ENCODE measurements around the gene SNAP47.

Gene SNAP47

DNA sequence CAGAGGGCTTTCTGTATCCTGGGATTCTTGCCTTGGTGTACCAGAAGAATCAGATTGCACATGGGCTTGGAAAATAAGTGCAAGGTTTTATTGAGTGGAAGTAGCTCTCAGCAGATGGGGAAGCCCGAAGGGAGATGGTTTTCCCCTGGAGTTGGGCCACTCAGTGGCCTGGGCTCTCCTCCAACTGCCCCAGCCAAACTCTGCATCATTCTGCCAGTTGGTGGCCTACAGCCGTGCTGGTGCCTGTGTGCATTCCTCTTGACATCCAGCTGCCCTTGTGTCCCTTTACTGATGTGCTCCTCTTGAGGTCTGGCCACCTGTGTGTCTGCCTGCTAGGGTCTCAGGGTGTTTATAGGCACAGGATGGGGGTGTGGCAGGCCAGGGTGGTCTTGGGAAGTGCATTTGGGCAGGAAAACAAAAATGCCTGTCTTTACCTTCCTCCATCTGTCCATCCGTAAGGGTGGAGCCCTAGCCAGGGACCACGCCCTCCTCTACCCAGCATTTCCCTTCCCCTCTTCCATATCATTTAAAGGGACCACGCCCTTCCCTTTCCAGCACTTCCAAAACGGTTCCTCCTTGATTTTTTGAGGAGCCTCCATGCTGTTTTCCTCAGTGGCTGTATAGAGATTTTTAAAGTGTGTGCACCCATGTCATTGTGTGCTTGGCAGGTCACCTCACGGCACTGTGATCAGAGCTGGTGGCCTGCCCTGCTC is 18.9 kb downstream of the SNAP47 start:
- DNase-seq, result no peak

DNA sequence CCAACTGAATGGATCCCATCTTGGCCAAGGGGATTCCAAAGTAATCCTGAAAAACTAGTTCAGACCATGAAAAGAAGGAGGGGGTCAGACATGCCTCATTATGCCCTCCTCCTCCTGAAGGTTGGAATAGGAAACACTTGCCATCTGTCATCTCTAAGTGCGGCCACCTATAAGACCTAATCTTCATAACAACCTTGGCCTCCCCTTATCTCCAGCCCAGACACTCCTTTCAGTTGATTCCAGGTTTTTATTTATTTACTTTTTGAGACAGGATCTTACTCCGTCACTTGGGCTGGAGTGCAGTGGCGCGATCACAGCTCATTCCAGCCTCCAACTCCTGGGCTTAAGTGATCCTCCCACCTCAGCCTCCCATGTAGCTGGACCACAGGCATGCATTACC is 19.7 kb downstream of the SNAP47 start:
- no peak for DNase-seq

DNA sequence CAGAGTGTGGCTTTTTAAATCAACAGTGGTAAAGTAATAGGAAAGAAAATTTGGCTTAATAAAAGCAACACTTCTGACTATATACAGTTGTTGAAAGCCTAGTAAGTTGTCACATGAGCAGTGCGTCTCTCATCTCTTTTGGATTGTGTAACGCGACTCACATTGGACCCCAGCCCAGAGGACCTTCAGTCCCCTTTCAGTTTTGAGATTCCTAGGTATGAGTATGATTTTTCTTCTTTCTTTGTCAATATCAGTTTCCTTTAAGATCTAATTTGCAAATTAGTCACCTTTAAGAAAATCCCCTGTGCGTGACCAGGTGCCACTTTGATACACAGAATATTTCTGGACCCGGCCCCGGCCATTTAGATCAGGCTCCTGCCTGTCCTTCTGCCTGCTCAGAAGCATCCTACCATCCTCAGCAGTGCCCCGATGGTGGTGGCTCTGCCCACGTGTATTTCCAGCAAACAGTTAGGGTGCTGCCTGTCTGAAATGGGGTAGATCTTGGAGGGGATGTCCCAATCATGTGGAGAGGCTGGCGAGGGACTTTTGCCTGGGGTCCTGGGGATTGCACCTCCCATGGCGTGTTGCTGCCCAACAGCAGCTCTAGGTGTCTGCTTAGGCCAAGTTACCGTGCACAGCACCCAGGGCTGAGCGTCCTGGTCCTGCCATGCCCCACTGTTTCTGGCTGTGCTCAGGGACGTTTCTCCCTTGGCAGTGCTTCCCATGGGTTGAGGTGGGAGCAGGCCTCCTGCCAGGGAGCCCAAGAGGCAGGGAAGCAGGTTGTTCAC is 21.1 kb downstream of the SNAP47 start:
- no peak for DNase-seq

DNA sequence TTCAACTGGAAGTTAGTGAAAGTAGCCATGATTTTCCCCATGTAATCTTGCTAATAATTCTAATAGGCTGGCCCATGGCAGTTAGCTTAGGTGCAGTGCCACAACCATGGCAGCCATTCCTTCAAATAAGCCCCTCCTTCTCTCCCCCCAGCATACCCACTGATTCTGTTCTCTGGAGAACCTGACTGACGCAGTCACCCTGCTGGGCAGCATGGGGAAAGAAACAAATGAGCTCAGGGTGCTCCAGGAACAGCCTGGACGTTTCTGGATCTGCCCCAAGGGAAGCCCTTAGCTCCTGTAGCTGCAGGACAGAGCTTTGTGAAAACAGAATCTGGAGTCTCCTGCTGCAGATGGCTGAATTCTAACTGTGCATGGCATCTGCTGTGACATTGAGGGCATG is 22.5 kb downstream of the SNAP47 start:
- no peak for DNase-seq

DNA sequence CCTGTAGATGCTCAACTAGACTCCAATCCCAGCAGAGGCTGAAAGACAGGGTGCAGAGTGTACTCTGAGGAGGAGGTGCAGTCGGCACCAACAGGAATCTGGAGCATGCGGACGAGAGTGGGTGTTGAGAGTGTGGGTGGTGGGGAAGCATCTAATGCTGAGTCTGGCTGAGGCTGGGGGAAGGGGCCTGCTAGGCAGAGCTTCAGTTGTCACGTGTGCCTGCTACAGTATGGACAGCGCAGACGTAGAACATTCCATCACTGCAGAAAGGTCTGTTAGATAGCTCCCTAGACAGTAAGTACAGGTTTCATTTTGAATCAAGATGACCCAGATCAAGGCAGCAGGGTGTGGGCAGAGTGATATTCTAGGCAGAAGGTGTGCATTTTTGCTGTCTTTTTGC is 23.1 kb downstream of the SNAP47 start:
- no peak for DNase-seq

DNA sequence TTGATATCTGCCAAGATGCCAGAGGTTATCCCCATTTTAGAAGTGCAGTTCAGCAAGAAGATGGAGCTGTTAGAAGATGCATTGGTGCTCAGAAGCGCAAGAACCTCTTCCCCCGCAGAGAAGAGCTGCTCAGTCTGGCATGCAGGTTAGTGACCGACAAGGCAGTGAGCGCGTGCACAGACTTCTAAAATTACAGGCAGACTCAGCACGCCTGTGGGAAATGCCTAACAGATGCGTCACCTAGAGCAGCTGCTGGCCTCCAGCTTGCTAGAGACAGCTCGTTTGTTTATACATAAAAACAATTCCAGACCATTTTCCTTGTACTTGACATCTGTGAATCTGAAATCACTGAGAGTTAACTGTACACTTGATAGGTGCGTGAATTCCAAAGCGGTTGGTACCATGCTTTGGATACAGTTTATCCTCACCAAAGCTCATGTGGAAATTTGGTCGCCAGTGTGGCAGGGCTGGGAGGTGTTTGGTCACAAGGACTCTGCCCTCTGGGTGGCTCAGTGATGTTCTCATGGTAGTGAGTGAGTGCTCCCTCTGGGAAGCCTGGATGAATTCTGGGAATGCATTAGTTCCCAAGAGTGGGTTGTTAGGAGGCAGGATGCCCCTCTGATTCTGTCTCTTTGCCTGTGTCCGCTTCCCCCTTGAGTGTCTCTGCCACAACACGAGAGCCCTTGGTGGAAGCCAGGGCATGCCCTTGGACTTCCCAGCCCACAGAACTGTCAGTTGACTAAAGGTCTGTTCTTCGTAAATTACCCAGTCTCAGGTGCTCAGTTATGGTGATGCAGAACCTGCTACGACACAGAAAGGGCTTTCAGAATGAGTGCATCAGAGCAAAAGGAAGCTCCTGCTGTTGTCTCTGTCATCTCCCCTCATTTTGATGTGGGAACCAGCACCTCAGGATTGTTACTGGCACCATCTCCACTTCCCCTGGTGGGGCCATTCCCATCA is 24.4 kb downstream of the SNAP47 start:
- DNase-seq, result no peak

DNA sequence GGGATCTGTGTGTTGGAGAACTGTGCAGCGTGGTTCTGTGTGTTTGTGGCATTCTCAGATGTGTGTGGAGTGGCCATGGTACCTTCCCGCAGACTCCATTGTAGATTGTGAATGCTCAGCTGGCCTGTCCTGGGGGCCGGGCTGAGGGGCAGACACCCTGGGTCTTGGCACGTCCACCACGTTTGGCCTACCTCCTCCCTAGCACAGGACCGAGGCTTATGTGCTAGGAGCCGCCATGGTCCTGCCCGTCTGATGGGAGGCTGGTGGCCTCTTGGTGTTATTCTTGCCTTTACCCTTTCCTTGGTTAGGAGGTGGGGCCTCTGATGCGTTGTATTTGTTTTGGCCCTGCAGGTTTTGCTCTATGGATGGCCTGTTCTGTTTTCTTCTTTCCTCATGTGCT is 25.1 kb downstream of the SNAP47 start:
- DNase-seq, result no peak

DNA sequence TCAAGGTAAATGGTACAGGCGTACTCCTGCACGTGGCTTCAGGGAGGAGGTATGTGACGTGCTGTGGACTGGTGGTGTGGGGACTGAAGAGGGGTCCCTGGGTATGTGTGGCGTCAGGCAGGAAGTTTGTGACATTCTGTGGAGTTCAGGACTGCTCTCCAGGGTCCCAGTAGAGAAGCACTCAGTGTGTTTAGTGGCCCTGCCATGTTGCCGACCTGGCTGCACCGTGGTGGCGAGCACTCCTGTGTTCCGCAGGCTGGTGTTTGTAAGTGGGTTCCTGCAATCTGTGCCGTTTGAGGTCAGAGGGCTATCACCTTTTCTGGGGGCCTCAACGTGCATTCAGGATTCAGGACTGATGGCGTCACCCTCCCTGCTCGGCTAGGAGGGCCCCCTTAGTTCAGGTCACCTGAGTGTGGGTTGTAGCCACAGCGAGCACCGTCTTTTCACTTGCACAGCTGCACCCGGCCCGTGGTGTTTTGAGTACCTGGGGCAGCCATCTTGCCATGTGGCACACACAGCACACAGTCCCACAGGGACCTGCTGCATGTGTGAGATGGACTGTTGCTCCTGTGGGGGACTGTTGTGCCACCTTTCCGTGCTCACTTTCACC is 26.5 kb downstream of the SNAP47 start:
- DNase-seq, result no peak

DNA sequence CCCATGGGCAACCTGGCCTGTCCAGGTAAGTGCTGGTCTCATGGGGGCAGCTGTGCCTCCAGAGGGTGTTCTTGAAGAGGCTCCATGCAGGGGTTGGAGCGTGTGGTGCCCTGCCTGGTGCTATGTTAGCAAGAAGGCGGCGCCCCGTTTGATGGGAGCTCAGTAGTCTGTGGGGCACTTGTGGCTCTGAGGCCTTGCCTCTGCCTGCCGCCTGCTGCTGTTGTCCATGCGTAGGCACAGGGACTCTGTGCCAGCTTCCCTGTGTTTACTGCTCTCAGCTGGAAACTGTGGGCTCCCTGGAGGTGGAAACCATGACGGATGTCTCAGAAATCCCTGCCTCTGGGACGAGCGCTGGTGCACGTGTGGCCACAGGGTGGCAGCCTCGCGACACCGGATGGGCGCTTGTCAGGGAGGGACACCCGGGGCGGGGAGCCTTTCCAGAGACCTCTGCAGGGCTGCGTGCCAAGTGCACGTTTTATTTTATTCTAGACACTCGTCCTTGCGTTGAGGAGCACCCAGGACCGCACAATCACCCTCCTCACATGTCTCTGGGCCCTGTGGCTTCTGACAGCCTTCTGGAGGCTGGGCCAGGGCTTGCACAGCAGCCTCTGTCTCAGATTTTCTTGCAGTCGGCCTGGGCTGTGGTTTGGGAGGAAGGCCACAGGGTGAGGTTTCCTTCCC is 27.1 kb downstream of the SNAP47 start:
- DNase-seq, result peak; percentile 83

DNA sequence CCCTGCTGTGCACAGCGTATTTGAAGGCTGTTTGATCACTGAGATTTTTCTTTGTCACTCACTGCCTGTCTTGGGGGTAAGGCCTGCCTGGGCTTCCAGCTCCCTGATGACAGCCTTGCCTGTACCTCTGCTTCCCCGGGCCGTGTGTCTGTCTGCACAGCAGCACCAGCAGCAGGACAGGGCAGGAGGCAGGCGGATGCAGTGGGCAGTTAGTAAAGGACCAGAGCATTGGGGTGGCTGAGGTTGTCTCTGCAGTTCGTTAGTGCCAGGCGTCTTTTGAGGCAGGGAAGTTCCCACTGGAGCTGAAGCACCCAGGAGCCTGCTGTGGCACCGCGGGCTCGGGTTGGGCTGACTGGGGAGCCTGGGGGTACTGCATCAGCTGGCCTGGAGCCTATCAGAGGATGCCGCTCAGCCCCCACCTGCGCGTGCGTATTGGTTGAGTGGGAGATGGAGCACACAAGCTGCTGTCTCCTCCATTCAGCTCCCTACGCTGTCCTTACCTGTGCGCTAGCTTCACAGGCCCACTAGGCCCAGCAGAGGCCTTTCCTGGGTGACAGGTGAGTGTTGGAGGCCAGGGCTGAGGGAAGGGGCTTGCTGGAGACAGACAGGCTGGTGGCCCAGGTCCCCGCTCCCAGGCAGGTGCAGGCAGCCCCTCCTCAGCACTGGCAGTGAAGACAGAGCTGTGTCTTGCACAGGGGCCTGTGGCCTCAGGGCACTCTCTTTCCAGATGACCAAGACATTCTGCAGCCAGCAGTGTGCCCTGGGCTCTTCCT is 28.2 kb downstream of the SNAP47 start:
- no peak for DNase-seq

DNA sequence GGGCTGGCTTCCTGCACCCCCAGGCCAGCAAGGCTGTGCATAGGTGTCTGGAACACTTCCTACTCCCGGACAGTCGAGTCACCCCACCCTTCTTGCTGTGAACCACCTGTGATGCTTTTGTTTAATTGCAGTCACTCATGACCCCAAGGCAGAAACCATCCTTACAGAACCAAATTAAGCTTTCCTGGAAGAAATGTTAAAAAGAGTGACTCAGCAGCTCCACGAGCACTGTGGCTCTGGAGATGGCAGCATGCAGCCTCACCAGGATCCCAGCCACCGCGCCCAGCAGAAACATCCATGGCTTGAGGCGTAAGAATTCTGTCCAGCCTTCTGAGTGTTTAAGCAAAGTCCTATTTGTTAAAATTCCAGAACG is 28.8 kb downstream of the SNAP47 start:
- DNase-seq, result no peak

DNA sequence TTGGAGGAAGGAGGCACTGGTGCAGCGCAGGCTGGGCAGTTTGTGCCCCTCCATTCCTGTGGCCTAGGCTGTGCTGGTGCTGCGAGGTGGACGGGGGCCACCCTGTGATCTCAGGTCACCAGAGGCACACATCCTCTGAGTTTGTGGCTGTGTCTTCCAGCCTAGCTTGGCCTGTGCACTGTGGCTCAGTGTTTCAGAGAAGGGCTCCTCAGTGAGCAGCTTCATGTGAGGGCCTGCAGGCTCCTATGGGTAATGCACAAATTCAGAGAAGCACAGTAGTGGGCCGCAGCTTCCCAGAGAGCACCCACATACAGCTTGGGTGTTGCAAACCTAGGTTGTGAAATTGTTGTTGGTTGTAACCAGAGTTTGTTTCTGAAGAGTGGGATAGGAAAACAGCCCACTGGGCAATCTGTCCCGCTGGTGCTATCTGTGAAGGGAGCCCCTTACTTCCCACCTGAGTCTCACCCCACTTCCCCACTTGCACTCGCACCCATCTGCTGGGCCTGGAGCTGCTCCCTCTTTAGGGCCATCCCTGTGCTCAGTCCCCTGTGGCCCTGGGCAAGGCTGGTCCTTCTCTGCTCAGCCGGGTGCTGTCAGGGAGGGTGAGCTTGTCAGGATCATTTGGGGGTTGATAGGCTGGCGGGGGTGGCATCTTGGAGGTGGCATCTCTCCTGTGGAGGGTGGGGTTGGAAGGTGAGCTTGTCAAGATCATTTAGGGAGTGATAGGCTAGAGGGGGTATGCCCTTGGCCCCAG is 30.2 kb downstream of the SNAP47 start:
- no peak for DNase-seq

DNA sequence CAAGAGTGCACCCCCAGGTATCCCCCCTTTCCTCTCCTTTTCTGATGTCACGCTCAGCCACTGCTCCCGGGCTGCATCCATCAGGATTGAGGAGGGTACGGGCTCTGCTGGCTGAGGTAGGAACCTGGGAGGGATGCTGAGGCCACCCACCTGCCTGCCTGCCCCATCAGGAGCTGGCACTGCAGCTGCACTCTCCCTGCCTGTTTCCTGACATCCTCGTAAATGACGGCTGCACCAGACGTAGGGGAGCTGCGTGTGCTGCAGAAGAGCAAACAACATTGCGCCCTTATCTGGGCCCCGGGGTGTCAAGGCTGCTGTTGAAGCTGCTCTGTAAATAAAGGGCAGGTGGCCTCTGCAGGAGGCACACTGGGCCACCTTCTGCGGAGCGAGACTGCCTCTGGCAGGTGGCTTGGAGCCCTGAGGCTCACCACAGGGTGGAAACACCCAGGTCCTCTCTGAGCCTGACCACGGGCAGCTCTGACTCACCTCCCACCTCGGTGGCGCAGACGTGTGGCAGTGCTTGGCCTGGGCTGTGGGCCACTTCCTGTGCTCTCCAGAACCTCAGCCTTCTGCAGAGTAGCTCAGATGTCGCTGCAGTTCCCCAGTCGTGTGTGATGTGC is 30.9 kb downstream of the SNAP47 start:
- DNase-seq, result peak; percentile 38 to 58

DNA sequence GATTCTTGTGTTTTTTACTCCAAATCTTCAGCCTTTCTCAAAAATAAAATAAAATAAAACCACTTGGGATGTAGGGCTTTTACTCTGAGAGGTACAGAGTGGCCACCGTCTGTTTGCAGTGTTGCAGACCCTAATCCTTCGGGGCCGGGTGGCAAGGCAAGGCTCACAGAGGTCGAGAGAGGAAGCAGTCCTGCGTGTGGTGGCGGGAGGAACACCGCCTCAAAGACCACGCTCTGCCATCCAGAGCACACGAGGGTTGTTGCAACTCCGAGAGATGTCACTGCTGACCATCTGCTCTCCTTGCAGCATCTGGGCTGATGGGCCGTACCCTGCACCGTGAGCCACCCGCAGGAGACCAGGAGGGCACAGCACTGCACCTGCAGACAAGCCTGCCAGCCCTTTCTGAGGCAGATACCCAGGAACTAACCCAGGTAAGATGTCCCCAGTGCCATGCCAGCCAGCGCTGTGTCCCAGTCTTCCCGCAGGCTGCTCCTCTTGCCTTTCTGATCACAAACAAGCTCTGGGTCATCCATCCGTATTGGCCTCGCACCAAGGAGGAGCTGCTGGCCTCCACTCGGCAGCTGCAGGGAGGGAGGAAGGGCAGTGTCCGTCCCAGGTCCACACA is 31.5 kb downstream of the SNAP47 start:
- DNase-seq, result no peak

DNA sequence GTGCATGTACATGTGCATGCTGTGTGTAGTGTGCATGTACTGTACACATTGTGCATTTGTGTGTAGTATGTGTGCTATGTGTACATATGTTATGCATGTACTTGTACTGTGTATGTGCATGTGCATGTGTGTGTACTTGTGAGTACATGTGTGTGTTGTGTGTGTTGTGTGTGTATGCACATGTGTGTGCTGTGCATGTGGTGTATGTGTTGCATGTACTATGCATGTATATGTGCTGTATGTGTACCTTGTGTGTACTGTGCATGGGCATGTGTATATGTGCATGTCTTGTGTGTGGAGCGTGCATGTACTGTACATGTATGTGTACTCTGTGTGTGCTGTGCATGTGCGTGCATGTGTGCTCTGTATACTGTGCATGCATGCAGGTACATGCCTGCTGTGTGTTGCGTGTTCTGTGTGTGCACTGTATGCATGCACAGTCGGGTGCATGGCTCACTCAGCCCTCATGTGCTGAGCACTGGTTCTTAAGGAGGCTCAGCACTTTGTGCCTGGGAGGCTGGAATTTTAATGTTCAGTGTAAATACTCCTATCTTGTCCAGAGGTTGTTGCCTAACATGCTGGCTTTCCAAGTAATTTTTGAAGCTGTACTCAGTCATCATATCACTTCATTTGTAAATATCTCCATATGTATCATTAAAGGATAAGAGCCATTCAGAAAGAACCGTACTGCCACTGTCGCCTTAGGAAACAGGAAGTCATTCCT is 32.3 kb downstream of the SNAP47 start:
- DNase-seq, result no peak

DNA sequence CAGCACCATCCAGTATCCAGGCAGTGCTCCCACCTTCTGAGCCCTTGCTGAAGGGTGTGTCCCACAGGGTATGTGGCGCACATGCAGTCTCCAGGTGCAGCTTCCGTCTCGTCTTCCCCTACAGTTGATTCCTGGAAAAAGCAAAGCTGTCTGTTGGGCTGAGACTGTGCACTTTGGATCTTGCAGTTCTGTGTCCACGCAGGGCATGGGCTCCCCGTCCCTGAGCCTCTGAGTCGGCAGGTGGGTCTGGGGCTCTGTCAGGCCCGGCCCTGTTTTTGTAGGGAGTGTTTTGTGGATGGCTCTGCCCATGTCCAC is 32.8 kb downstream of the SNAP47 start:
- DNase-seq, result no peak

DNA sequence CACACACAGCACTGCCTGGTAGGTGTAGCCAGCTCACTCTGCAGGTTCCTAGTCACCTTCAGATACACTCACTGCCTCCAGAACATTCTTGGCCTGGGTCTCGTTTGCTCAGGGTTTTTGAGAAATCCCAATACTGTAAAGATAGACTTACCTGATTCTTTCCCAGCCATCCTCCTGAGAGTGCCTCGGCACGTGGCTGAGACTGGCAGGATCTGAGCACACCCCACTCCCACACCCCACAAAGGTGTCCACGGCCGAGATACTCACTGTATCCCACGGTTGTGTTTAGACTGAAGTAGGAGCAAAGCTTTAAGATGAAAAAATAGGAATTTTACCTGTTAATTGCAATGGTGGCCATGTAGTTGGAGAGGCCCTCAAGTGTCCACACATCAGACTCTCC is 33.4 kb downstream of the SNAP47 start:
- DNase-seq, result no peak

DNA sequence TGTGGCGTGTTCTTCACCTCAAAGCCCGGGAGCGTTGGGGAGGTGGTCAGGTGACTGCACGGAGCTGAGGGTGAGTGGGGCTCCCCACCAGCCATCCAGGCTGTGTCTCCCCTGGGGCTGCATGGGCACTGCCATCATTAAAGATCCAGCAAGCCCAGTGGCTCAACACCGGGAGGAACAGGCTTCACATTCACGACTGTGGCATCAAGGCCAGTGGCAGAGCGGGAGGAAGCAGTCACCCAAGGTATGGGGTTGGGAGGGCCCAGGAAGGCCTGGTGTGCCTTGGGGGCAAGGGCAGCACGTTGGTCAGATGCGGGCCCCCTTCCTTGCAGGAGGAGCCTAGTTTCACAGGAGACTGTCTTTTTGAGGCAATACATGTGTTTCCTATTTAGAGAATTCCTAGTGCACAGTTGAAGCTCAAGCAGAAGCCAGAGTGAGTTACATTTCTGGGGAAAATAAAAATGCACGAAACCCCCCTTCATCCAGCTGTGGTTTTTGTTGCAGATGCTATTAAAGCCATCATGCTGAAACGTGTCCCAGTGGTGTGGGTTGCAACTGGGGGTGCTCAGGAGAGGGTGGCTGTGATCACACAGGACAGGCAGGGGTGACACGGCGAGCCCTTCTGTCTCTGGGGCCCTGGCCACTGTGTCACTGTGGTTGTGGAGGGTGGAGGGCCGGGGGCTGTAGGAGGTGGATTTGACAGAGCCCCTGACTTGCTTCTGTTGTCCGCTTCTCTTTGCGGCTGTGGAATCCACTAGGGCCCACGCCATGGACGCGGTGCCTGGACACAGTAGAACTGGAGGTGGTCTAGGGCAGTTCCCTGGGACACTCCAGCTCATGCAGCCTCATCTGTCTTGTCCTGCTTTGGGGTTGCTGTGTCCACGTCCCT is 34.1 kb downstream of the SNAP47 start:
- no peak for DNase-seq

All from activated CD4-positive, alpha-beta T cell treated with anti-CD3 and anti-CD28 coated beads for 4 hours (primary cell).